Measurements from ENCODE around the gene MAN2A1. TPM values are rescaled to one million over a fixed set of nuclear protein-coding genes. Genes with fewer than 3 reads are reported as not detected.

MAN2A1 gene
- total RNA-seq, 2 donors from 2014 or later = 60.7 to 62.1 TPM

- H3K27ac Mint-ChIP-seq = no peak overlapping the region
- no peaks in the 10 kb centered on the region for H3K36me3 Mint-ChIP-seq (ENCODE audit: low read depth)
- Histone ChIP-seq H3K4me3 (ENCODE audit: low read length) (no peak overlapping the region), H3K36me3 (ENCODE audit: control insufficient read depth, insufficient read depth, low read length) (no peaks in the 10 kb centered on the region), H3K27ac (ENCODE audit: low read depth, low read length) (no peak overlapping the region), H3K27me3 (ENCODE audit: control insufficient read depth, insufficient read depth, low read length, poor library complexity, severe bottlenecking) (peaks cover 86% of the 10 kb centered on the region), H3K9ac (ENCODE audit: extremely low read depth, low read length, poor library complexity, severe bottlenecking) (no peak overlapping the region), H3K9me3 (ENCODE audit: control insufficient read depth, low read length) (no peaks in the 10 kb centered on the region), H3K4me1 (ENCODE audit: control insufficient read depth, insufficient read depth, low read length) (no peaks in the 10 kb centered on the region)
- H3K4me3 Mint-ChIP-seq = no peak overlapping the region
- no peak for TF ChIP-seq CTCF (conservative IDR thresholded peaks at IDR 0.05)
- H3K27me3 Mint-ChIP-seq (ENCODE audit: insufficient read depth) = peaks cover 64% of the 10 kb centered on the region
- peaks cover 13% of the 10 kb centered on the region for H3K4me1 Mint-ChIP-seq
- no peak for DNase-seq
- H3K9me3 Mint-ChIP-seq = peaks cover 3% of the 10 kb centered on the region
- WGBS, 2 experiments (ENCODE audit: insufficient coverage in 1 of 2, insufficient read length in 1 of 2) = 97 to 100% methylated on average over 1 to 2 of the region's 2 CpGs
Observed at GRCh38 chr5:109914906-109915305, 225.2 kb downstream of the MAN2A1 start.

GRCh38 chr5:109916481-109917153 lies 226.9 kb downstream of the MAN2A1 start:
- Histone ChIP-seq H3K27ac (ENCODE audit: low read depth, low read length) (no peak overlapping the region), H3K27me3 (ENCODE audit: control insufficient read depth, insufficient read depth, low read length, poor library complexity, severe bottlenecking) (peaks cover 86% of the 10 kb centered on the region), H3K36me3 (ENCODE audit: control insufficient read depth, insufficient read depth, low read length) (no peaks in the 10 kb centered on the region), H3K9ac (ENCODE audit: extremely low read depth, low read length, poor library complexity, severe bottlenecking) (no peak overlapping the region), H3K4me1 (ENCODE audit: control insufficient read depth, insufficient read depth, low read length) (no peaks in the 10 kb centered on the region), H3K4me3 (ENCODE audit: low read length) (no peak overlapping the region), H3K9me3 (ENCODE audit: control insufficient read depth, low read length) (no peaks in the 10 kb centered on the region)
- Mint-ChIP-seq H3K4me1 (peaks cover 14% of the 10 kb centered on the region), H3K27ac (no peak overlapping the region), H3K36me3 (ENCODE audit: low read depth) (no peaks in the 10 kb centered on the region), H3K4me3 (no peak overlapping the region), H3K27me3 (ENCODE audit: insufficient read depth) (peaks cover 79% of the 10 kb centered on the region), H3K9me3 (peaks cover 3% of the 10 kb centered on the region)
- no peak for DNase-seq
- WGBS, 2 experiments (ENCODE audit: insufficient coverage in 1 of 2, insufficient read length in 1 of 2) = 92 to 96% methylated on average over 3 to 4 of the region's 4 CpGs
- no peak for TF ChIP-seq CTCF (conservative IDR thresholded peaks at IDR 0.05)
